Heart right ventricle (tissue), 16 donors: ENCODE results near the gene SLC25A48. TPM values are rescaled to one million over a fixed set of nuclear protein-coding genes. Genes with fewer than 3 reads are reported as not detected.

Experiments used
- ATAC-seq, 8 donors: fragments of 200-7000 bp; cut with Tn5 transposase; one replicate each; pipeline ENCODE4 v1.9.1; 2020; ENCODE audit warnings: mild to moderate bottlenecking in 8 of 8, moderate library complexity in 8 of 8, moderate number of reproducible peaks in 1 of 8
- DNase-seq, 2 donors: peaks; one replicate each; pipeline ENCODE4 v3.0.0-alpha.2; 2020
- H3K27ac ChIP-seq, 10 donors: fragments of 200-600 bp; sonication (generic) in 2 of 10; one replicate each; pipeline versions ENCODE4 v1.5.0 to v1.8.0; 2020 to 2022; ENCODE audit warnings: mild to moderate bottlenecking in 3 of 10
- H3K27me3 ChIP-seq, 7 donors: fragments of 200-600 bp; one replicate each; pipeline ENCODE4 v1.8.0; 2021 to 2022; ENCODE audit warnings: mild to moderate bottlenecking in 2 of 7
- H3K36me3 ChIP-seq, 9 donors: fragments of 200-600 bp; sonication (generic) in 1 of 9; one replicate each; pipeline versions ENCODE4 v1.5.0 to v1.8.0; 2020 to 2022; ENCODE audit warnings: mild to moderate bottlenecking in 2 of 9
- H3K4me1 ChIP-seq, 9 donors: fragments of 200-600 bp; sonication (generic) in 1 of 9; one replicate each; pipeline versions ENCODE4 v1.5.0 to v1.8.0; 2020 to 2022; ENCODE audit warnings: mild to moderate bottlenecking in 4 of 9
- H3K4me3 ChIP-seq, 10 donors: fragments of 200-600 bp; sonication (generic) in 2 of 10; one replicate each; pipeline versions ENCODE4 v1.5.0 to v1.8.0; 2020 to 2022; ENCODE audit warnings: mild to moderate bottlenecking in 7 of 10, moderate library complexity in 2 of 10
- H3K9me3 ChIP-seq, 11 donors: fragments of 200-600 bp in 10 of 11; sonication (generic) in 2 of 11; one replicate each; pipeline versions ENCODE4 v1.5.0 to v1.8.0; 2013 to 2022; ENCODE audit warnings: mild to moderate bottlenecking in 2 of 11, control low read depth in 1 of 11, moderate library complexity in 1 of 11
- CTCF ChIP-seq, 9 donors: fragments of 200-600 bp; sonication (generic) in 2 of 9; IDR thresholded peaks; one replicate each; pipeline versions ENCODE4 v1.5.0 to v1.8.0; 2021 to 2022; ENCODE audit warnings: antibody characterized with exemption in 9 of 9, mild to moderate bottlenecking in 5 of 9, moderate library complexity in 1 of 9
- WGBS, 2 donors: extraction: QIAGEN DNeasy Blood & Tissue Kit; methylation state at CpG; one replicate each; pipeline ENCODE4 v1.1.7; 2013; ENCODE audit warnings: inconsistent platforms in 1 of 2; 5-methylcytosine and 5-hydroxymethylcytosine counted together
- intact Hi-C, 10 donors: fragments of 100-400 bp; cut with DNase I; formaldehyde crosslinking; loops; one replicate each; pipeline versions ENCODE4 v1.11.1 to v1.14.2; 2022
- polyA plus RNA-seq, 2 donors: library from polyadenylated mRNA; stranded (reverse); fragments of 200-250 nt; gene quantifications; one replicate each; pipeline ENCODE4 v1.2.3, GENCODE V29; 2013
- total RNA-seq, 10 donors: library from RNA; stranded (reverse); fragmentation: NEBNext Ultra II Directional in 3 of 10; extraction: Animal tissue kit (Norgen Biotek cat#: 25700) in 3 of 10; gene quantifications; one replicate each; pipeline versions ENCODE4 v1.2.1 to v1.2.4, GENCODE V29; 2021 to 2023
- donor health status: Arrhythmogenic right ventricular cardiomyopathy.
- donor health status: ischemic (EF 13 %, LVEDD 7.1; RV severe dilation, severe dysfunction).
- donor health status: healthy with polysubstance abuse.
- donor health status: DM: no; HTN: yes; CAD: no.
- donor health status: DM: no; HTN: no; CAD: no.
- donor health status: ischemic (EF 25% LVEDD 6.9; RV normal size, moderate dysfunction).
- donor health status: ischemic (EF 25% LVEDD 5.7; RV mildly dilated, moderate dysfunction).
- donor health status: healthy.
- donor health status: DM: yes; HTN: yes; CAD: no.
- donor health status: Ischemic cardiomyopathy.
- donor health status: ischemic (EF 35%, LVEDD 5.7; RV mildly dilated, moderate dysfunction).
- donor health status: nonischemic (EF 11% LVEDD 7.7; RV severe dilation, severe dysfunction).
- donor health status: DM: yes; HTN: yes; CAD: no.
- donor health status: PGD.
- donor health status: ischemic (EF 29% LVEDD 5.4; RV normal size, mild dysfunction).
- donor health status: nonischemic (EF 23%, LVEDD 6.1; RV moderate dilation, normal function).

The SLC25A48 gene
- total and polyA plus RNA-seq, 12 donors, result 0.16 to 10.8 (median 0.25) TPM; not detected in 7

GRCh38 chr5:135847976-135848375 lies 13.5 kb downstream of the SLC25A48 start:
- Histone ChIP-seq H3K4me1 (peaks cover 0 to 2% (median 0%) of the 10 kb centered on the region in 9 donors), H3K36me3 (no peaks in the 10 kb centered on the region), H3K4me3 (no peak overlapping the region), H3K27ac (no peak overlapping the region), H3K27me3 (peaks cover 0 to 9% (median under 1%) of the 10 kb centered on the region in 7 donors), H3K9me3 (no peaks in the 10 kb centered on the region)
- intact Hi-C loops, result no loop called here
- ATAC-seq (no peak), DNase-seq (no peak)
- 90 to 93% methylated on average over 1 of the region's 1 CpG for WGBS, 2 donors
- TF ChIP-seq CTCF (IDR thresholded peaks at IDR 0.05), result no peak

GRCh38 chr5:135850231-135850630 lies 15.8 kb downstream of the SLC25A48 start:
- Histone ChIP-seq H3K27me3 (peaks cover 0 to 3% (median 0%) of the 10 kb centered on the region in 7 donors), H3K36me3 (no peaks in the 10 kb centered on the region), H3K27ac (no peak overlapping the region), H3K4me1 (no peaks in the 10 kb centered on the region), H3K9me3 (peaks cover 0 to 10% (median 0%) of the 10 kb centered on the region in 11 donors), H3K4me3 (no peak overlapping the region)
- WGBS, 2 donors, result 91 to 94% methylated on average over 9 of the region's 9 CpGs
- no peak for TF ChIP-seq CTCF (IDR thresholded peaks at IDR 0.05)
- no peak for DNase-seq
- intact Hi-C loops, result no loop called here
- no peak for ATAC-seq

- ATAC-seq (no peak), DNase-seq (no peak)
- peaks cover 0 to 3% (median 0%) of the 10 kb centered on the region in 7 donors for H3K27me3 ChIP-seq
- no peak overlapping the region for H3K4me3 ChIP-seq
- H3K9me3 ChIP-seq, result peaks cover 0 to 10% (median 0%) of the 10 kb centered on the region in 11 donors
- intact Hi-C loops, result no loop called here
- TF ChIP-seq CTCF (IDR thresholded peaks at IDR 0.05), result no peak
- WGBS, 2 donors, result 88 to 89% methylated on average over 6 of the region's 6 CpGs
- no peak overlapping the region for H3K27ac ChIP-seq
- H3K36me3 ChIP-seq, result no peaks in the 10 kb centered on the region
- H3K4me1 ChIP-seq, result no peaks in the 10 kb centered on the region
Measured at GRCh38 chr5:135850671-135851070, 16.2 kb downstream of the SLC25A48 start.

- no peak for ATAC-seq
- DNase-seq, result no peak
- H3K27me3 ChIP-seq, result peaks cover 0 to 3% (median 0%) of the 10 kb centered on the region in 7 donors
- no peak overlapping the region for H3K27ac ChIP-seq
- H3K4me1 ChIP-seq, result no peaks in the 10 kb centered on the region
- intact Hi-C loops, result no loop called here
- no peaks in the 10 kb centered on the region for H3K36me3 ChIP-seq
- WGBS, 2 donors, result 74 to 85% methylated on average over 24 of the region's 24 CpGs
- H3K9me3 ChIP-seq, result peaks cover 0 to 10% (median 0%) of the 10 kb centered on the region in 11 donors
- no peak overlapping the region for H3K4me3 ChIP-seq
- TF ChIP-seq CTCF (IDR thresholded peaks at IDR 0.05), result no peak
Measured at GRCh38 chr5:135851186-135851914, 16.9 kb downstream of the SLC25A48 start.
